ENCODE results near the gene ZNF777. TPM values are rescaled to one million over a fixed set of nuclear protein-coding genes. Genes with fewer than 3 reads are reported as not detected.

ZNF777 gene
- total and polyA plus RNA-seq, 9 of the 15 experiments (the other 6 are each of a cell fraction or from before 2014, with no cell fraction given) = 0.11 to 32.6 (median 9.0) TPM

- TF ChIP-seq MYC (IDR thresholded peaks at IDR 0.05; ENCODE audit: low read depth, low read length) (peak; percentile 50), MYC (CRISPR knock-in tag; IDR thresholded peaks at IDR 0.05; ENCODE audit: borderline replicate concordance, low read depth) (no peak), IFI16 (CRISPR knock-in tag; IDR thresholded peaks at IDR 0.05) (no peak), ARNT (IDR thresholded peaks at IDR 0.05) (peak in 1 of 2 experiments; percentile 88; a peak in 1 of 4 replicates), ZFP36 (IDR thresholded peaks at IDR 0.05; ENCODE audit: low read depth, low read length, partially characterized antibody) (no peak), HNRNPL (IDR thresholded peaks at IDR 0.05; ENCODE audit: low read depth, low read length) (no peak), ZNF124 (CRISPR knock-in tag; IDR thresholded peaks at IDR 0.05) (no peak), TAF9B (IDR thresholded peaks at IDR 0.05; ENCODE audit: partially characterized antibody) (peak; percentile 90), SMARCE1 (IDR thresholded peaks at IDR 0.05) (peak; percentile 75), ATF1 (CRISPR knock-in tag; IDR thresholded peaks at IDR 0.05) (no peak), ATF1 (tag; IDR thresholded peaks at IDR 0.05) (peak; percentile 71), TCF7L2 (IDR thresholded peaks at IDR 0.05; ENCODE audit: low read depth, low read length) (no peak), DPF2 (IDR thresholded peaks at IDR 0.05) (peak; percentile 93), RAD51 (IDR thresholded peaks at IDR 0.05; ENCODE audit: borderline replicate concordance, low read depth) (0 out of 2 replicates have a peak, but pooled peaks have one; percentile 18), CHD1 (IDR thresholded peaks at IDR 0.05; ENCODE audit: low read length) (no peak), PRDM10 (IDR thresholded peaks at IDR 0.05; ENCODE audit: partially characterized antibody) (peak; percentile 41), ZNF584 (CRISPR knock-in tag; IDR thresholded peaks at IDR 0.05; ENCODE audit: low read depth) (no peak), FOXK2 (conservative IDR thresholded peaks at IDR 0.05 in 1 of 2, IDR thresholded peaks at IDR 0.05 in 1 of 2; ENCODE audit: low read depth in 2 of 2) (peak; percentile 91 to 97), ZNF644 (tag; IDR thresholded peaks at IDR 0.05; ENCODE audit: low read depth) (peak; percentile 68; the same call in 1 of the 2 replicates), AFF1 (IDR thresholded peaks at IDR 0.05; ENCODE audit: low read depth in 1 of 2, partially characterized antibody in 2 of 2) (peak in 1 of 2 experiments; percentile 22), CSDE1 (IDR thresholded peaks at IDR 0.05) (peak in 1 of 2 experiments; percentile 17; a peak in 1 of 4 replicates), WHSC1 (IDR thresholded peaks at IDR 0.05; ENCODE audit: low read length) (peak; percentile 42), DACH1 (IDR thresholded peaks at IDR 0.05; ENCODE audit: partially characterized antibody) (peak; percentile 98), NCOR1 (IDR thresholded peaks at IDR 0.05) (peak; percentile 43; the same call in 1 of the 2 replicates)
Measured at GRCh38 chr7:149494738-149495368, 34.0 kb upstream of the ZNF777 start (continued).

All from K562 (cell line).